Measurements from ENCODE around the gene HOXA13. TPM values are rescaled to one million over a fixed set of nuclear protein-coding genes. Genes with fewer than 3 reads are reported as not detected.
A peak's percentile ranks its signal among the peaks of the same experiment; 100 is the strongest.

The HOXA13 gene
- total RNA-seq, 2 donors from 2014 or later, result not detected

DNA sequence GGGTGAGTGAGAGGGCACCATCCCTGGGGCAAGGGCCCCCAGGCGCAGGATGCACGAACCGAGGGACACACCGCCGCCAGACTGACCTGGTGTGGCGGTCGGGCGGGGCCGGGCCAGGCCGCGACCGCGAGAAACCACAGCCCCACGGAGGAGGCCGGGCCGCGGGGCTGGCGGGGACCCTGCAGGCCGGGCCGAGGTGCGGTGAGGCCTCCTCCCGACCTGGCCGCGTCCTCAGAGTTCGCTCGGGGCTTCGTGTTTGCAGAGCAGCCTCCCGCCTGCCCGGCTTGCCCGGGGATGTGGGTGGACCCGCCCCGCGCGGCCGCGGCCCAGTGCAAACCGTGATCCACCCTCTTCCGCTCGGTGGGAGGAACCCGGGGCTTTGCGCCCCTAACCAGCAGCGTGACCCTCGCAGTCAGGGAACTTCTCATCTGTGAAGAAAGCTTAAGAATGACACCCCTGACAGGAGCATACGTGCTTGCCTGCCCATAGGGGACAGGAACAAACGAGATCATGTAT lies 20.6 kb upstream of the HOXA13 start:
- no peaks in the 10 kb centered on the region for H3K9me3 Mint-ChIP-seq
- DNase-seq, result peak; percentile 60

DNA sequence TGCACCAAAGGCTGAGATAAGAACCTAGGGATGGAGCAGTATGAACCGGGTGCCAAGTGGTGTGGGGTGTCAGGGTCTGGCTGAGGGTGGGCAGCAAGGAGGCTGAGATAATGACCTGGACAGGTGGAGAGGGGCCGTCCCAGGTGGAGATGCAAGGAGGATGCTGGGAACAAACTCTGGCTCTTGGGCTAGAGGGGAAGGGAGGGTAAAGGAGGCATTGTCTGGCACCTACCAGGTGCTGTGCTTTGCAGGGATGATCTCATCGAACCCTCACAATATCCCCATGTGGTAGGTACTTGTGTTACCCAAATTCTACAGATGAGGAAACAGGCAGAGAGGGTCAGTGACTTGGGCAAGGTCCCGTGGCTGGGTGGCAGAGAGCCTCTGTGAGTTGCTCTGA lies 19.9 kb upstream of the HOXA13 start:
- WGBS, 2 experiments (ENCODE audit: insufficient coverage in 1 of 2, insufficient read length in 1 of 2), result 90 to 100% methylated on average over 3 to 4 of the region's 4 CpGs
- Histone ChIP-seq H3K4me1 (ENCODE audit: control insufficient read depth, insufficient read depth, low read length) (no peaks in the 10 kb centered on the region), H3K9me3 (ENCODE audit: control insufficient read depth, low read length) (no peaks in the 10 kb centered on the region), H3K36me3 (ENCODE audit: control insufficient read depth, insufficient read depth, low read length) (no peaks in the 10 kb centered on the region), H3K4me3 (ENCODE audit: low read length) (no peak overlapping the region), H3K27me3 (ENCODE audit: control insufficient read depth, insufficient read depth, low read length, poor library complexity, severe bottlenecking) (peaks cover 98% of the 10 kb centered on the region), H3K9ac (ENCODE audit: extremely low read depth, low read length, poor library complexity, severe bottlenecking) (no peak overlapping the region), H3K27ac (ENCODE audit: low read depth, low read length) (no peak overlapping the region)
- Mint-ChIP-seq H3K36me3 (ENCODE audit: low read depth) (no peaks in the 10 kb centered on the region), H3K27me3 (ENCODE audit: insufficient read depth) (peaks cover 99% of the 10 kb centered on the region), H3K4me3 (no peak overlapping the region), H3K27ac (no peak overlapping the region), H3K4me1 (no peaks in the 10 kb centered on the region), H3K9me3 (no peaks in the 10 kb centered on the region)
- TF ChIP-seq, protein P1, sequence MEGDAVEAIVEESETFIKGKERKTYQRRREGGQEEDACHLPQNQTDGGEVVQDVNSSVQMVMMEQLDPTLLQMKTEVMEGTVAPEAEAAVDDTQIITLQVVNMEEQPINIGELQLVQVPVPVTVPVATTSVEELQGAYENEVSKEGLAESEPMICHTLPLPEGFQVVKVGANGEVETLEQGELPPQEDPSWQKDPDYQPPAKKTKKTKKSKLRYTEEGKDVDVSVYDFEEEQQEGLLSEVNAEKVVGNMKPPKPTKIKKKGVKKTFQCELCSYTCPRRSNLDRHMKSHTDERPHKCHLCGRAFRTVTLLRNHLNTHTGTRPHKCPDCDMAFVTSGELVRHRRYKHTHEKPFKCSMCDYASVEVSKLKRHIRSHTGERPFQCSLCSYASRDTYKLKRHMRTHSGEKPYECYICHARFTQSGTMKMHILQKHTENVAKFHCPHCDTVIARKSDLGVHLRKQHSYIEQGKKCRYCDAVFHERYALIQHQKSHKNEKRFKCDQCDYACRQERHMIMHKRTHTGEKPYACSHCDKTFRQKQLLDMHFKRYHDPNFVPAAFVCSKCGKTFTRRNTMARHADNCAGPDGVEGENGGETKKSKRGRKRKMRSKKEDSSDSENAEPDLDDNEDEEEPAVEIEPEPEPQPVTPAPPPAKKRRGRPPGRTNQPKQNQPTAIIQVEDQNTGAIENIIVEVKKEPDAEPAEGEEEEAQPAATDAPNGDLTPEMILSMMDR (conservative IDR thresholded peaks at IDR 0.05), result no peak
- DNase-seq, result no peak

More for the DNA sequence above, 20.6 kb upstream of the HOXA13 start:
- Histone ChIP-seq H3K9ac (ENCODE audit: extremely low read depth, low read length, poor library complexity, severe bottlenecking) (no peak overlapping the region), H3K4me3 (ENCODE audit: low read length) (no peak overlapping the region), H3K27me3 (ENCODE audit: control insufficient read depth, insufficient read depth, low read length, poor library complexity, severe bottlenecking) (peaks cover 98% of the 10 kb centered on the region), H3K9me3 (ENCODE audit: control insufficient read depth, low read length) (no peaks in the 10 kb centered on the region), H3K4me1 (ENCODE audit: control insufficient read depth, insufficient read depth, low read length) (no peaks in the 10 kb centered on the region), H3K27ac (ENCODE audit: low read depth, low read length) (no peak overlapping the region), H3K36me3 (ENCODE audit: control insufficient read depth, insufficient read depth, low read length) (no peaks in the 10 kb centered on the region)
- WGBS, 2 experiments (ENCODE audit: insufficient coverage in 1 of 2, insufficient read length in 1 of 2), result 81 to 95% methylated on average over 37 to 45 of the region's 45 CpGs
- H3K36me3 Mint-ChIP-seq (ENCODE audit: low read depth), result no peaks in the 10 kb centered on the region
- H3K4me3 Mint-ChIP-seq, result no peak overlapping the region
- TF ChIP-seq, protein P1 (conservative IDR thresholded peaks at IDR 0.05), result no peak
- peaks cover 99% of the 10 kb centered on the region for H3K27me3 Mint-ChIP-seq (ENCODE audit: insufficient read depth)
- no peak overlapping the region for H3K27ac Mint-ChIP-seq
- peaks cover 2% of the 10 kb centered on the region for H3K4me1 Mint-ChIP-seq

DNA sequence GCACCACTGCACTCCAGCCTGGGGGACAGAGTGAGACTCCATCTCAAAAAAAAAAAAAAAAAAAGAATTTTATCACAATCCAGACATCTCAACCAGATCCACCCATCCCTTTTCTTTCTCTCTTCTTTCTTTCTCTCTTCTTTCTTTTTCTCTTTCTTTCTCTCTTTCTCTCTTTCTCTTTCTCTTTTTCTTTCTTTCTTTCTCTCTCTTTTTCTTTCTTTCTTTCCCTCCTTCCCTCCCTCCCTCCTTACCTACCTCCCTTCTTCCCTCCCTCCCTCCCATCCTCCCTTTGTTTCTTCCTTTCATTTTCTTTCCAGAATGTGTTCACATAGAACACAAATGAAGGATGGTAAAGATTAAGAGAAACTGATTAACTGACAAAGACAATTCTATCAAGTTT lies 18.1 kb upstream of the HOXA13 start:
- no peaks in the 10 kb centered on the region for H3K4me1 ChIP-seq (ENCODE audit: control insufficient read depth, insufficient read depth, low read length)
- H3K27me3 Mint-ChIP-seq (ENCODE audit: insufficient read depth), result peaks cover 99% of the 10 kb centered on the region
- TF ChIP-seq, protein P1 (conservative IDR thresholded peaks at IDR 0.05), result no peak

More for the DNA sequence above, 18.1 kb upstream of the HOXA13 start:
- Histone ChIP-seq H3K36me3 (ENCODE audit: control insufficient read depth, insufficient read depth, low read length) (no peaks in the 10 kb centered on the region), H3K27me3 (ENCODE audit: control insufficient read depth, insufficient read depth, low read length, poor library complexity, severe bottlenecking) (peaks cover 98% of the 10 kb centered on the region), H3K27ac (ENCODE audit: low read depth, low read length) (no peak overlapping the region), H3K9ac (ENCODE audit: extremely low read depth, low read length, poor library complexity, severe bottlenecking) (no peak overlapping the region), H3K9me3 (ENCODE audit: control insufficient read depth, low read length) (no peaks in the 10 kb centered on the region), H3K4me3 (ENCODE audit: low read length) (no peak overlapping the region)
- Mint-ChIP-seq H3K4me3 (no peak overlapping the region), H3K27ac (no peak overlapping the region), H3K9me3 (no peaks in the 10 kb centered on the region), H3K4me1 (peaks cover 4% of the 10 kb centered on the region), H3K36me3 (ENCODE audit: low read depth) (no peaks in the 10 kb centered on the region)
- DNase-seq, result no peak

Data from endodermal cell (in vitro differentiated cells).